K562 (cell line): Measurements from ENCODE around the gene CTSW. TPM values are rescaled to one million over a fixed set of nuclear protein-coding genes. Genes with fewer than 3 reads are reported as not detected.
A peak's percentile ranks its signal among the peaks of the same experiment; 100 is the strongest.

Experiments used
- ATF2 ChIP-seq: sonication (generic); formaldehyde crosslinking; IDR thresholded peaks from 2 replicates; pipeline ENCODE4 v1.8.1; 2022; ENCODE audit warnings: missing genetic modification reagents
- ATF6 ChIP-seq: sonication (generic); formaldehyde crosslinking; IDR thresholded peaks from 2 replicates; pipeline ENCODE4 v1.4.0; 2020; ENCODE audit warnings: mild to moderate bottlenecking, missing genetic modification reagents
- CREB5 ChIP-seq: fragments of 250-450 bp; sonication (Bioruptor Pico); IDR thresholded peaks from 2 replicates; pipeline ENCODE4 v1.5.0; 2020; ENCODE audit warnings: mild to moderate bottlenecking
- GATAD2B ChIP-seq: fragments of 450-650 bp; IDR thresholded peaks from 2 replicates; pipeline ENCODE4 v1.6.1; 2017; ENCODE audit warnings: mild to moderate bottlenecking, borderline replicate concordance
- ILF3 ChIP-seq: fragments of 450-650 bp; IDR thresholded peaks from 2 replicates; pipeline ENCODE4 v1.6.1; 2018; ENCODE audit warnings: antibody characterized with exemption, mild to moderate bottlenecking, moderate library complexity, borderline replicate concordance
- KAT8 ChIP-seq: fragments of 450-650 bp; IDR thresholded peaks from 2 replicates; pipeline ENCODE4 v1.6.1; 2016; ENCODE audit warnings: low read depth, mild to moderate bottlenecking
- KLF16 ChIP-seq: IDR thresholded peaks from 2 replicates; pipeline ENCODE4 v1.6.1; 2016; ENCODE audit warnings: antibody characterized with exemption
- SMAD1 ChIP-seq: fragments of 150-350 bp; IDR thresholded peaks from 2 replicates; pipeline ENCODE4 v1.6.1; 2014; ENCODE audit warnings: low read length, low read depth; ENCODE audit not compliant: partially characterized antibody
- SMARCB1 ChIP-seq: IDR thresholded peaks from 2 replicates; pipeline ENCODE4 v1.6.1; 2011; ENCODE audit warnings: improper control_type of control experiment, low read depth; ENCODE audit not compliant: insufficient read length
- SREBF1 ChIP-seq: fragments of 150-350 bp; IDR thresholded peaks from 2 replicates; pipeline ENCODE4 v1.6.1; 2014; ENCODE audit warnings: antibody characterized with exemption, low read depth, low read length, borderline replicate concordance
- USF2 ChIP-seq: sonication (generic); formaldehyde crosslinking; IDR thresholded peaks from 2 replicates; pipeline ENCODE4 v1.5.0; 2020; ENCODE audit warnings: missing genetic modification reagents
- ZBTB17 ChIP-seq: fragments of 450-650 bp; formaldehyde crosslinking; IDR thresholded peaks from 2 replicates; pipeline ENCODE4 v1.4.0; 2020; ENCODE audit warnings: mild to moderate bottlenecking
- ZNF232 ChIP-seq: sonication (generic); formaldehyde crosslinking; IDR thresholded peaks from 2 replicates; pipeline ENCODE4 v1.8.0; 2022; ENCODE audit warnings: mild to moderate bottlenecking, missing genetic modification reagents
- ZNF239 ChIP-seq: fragments of 250-450 bp; sonication (Bioruptor Pico); IDR thresholded peaks from 2 replicates; pipeline ENCODE4 v1.4.0; 2020; ENCODE audit warnings: mild to moderate bottlenecking
- ZNF398 ChIP-seq: fragments of 250-450 bp; sonication (Bioruptor Pico); IDR thresholded peaks from 2 replicates; pipeline ENCODE4 v1.8.0; 2021; ENCODE audit warnings: moderate library complexity, mild to moderate bottlenecking, inconsistent platforms
- ZSCAN29 ChIP-seq: fragments of 450-650 bp; IDR thresholded peaks from 2 replicates; pipeline ENCODE4 v1.6.1; 2017
- polyA plus RNA-seq, 8 experiments: library from polyadenylated mRNA; depleted of rRNA in 4 of 8; stranded (reverse) in 5 of 8; unstranded in 3 of 8; fragments of >200 nt; fragmentation: Nextera tagmentation in 2 of 8; fragmentation: Illumina TruSeq in 1 of 8; extraction: Ambion mirVana in 2 of 8; extraction: Trizol in 1 of 8; gene quantifications; 2 replicates each; pipeline versions ENCODE4 v1.2.1 to v1.2.3, GENCODE V29; 2011 to 2014; ENCODE audit warnings: inconsistent platforms in 1 of 8, missing spikeins in 1 of 8
- total RNA-seq, 7 experiments: library from RNA; depleted of rRNA in 6 of 7; stranded (reverse); fragments of >200 nt in 6 of 7; fragmentation: Illumina TruSeq in 2 of 7; extraction: Trizol in 2 of 7; gene quantifications; 2 replicates each; pipeline versions ENCODE4 v1.2.1 to v1.2.3, GENCODE V29; 2011 to 2021; ENCODE audit warnings: low replicate concordance in 1 of 7

Gene CTSW
- total and polyA plus RNA-seq, 9 of the 15 experiments (the other 6 are each of a cell fraction or from before 2014, with no cell fraction given): 0.04 TPM; not detected in 8

GRCh38 chr11:65899356-65900124 lies 19.9 kb downstream of the CTSW start (continued):
- no peak; the same call in 1 of the 2 replicates for TF ChIP-seq GATAD2B
- TF ChIP-seq CREB5: no peak
- TF ChIP-seq ATF6 (CRISPR knock-in tag): peak; percentile 93
- no peak for TF ChIP-seq SMAD1
- no peak for TF ChIP-seq KLF16
- TF ChIP-seq SREBF1: no peak
- no peak for TF ChIP-seq KAT8
- TF ChIP-seq ILF3: no peak
- no peak for TF ChIP-seq ZNF239 (CRISPR knock-in tag)
- TF ChIP-seq ZSCAN29: no peak
- TF ChIP-seq ATF2 (CRISPR knock-in tag): no peak; the same call in 1 of the 2 replicates
- TF ChIP-seq SMARCB1: no peak
- no peak for TF ChIP-seq ZNF398 (CRISPR knock-in tag)
- peak; percentile 47; the same call in 1 of the 2 replicates for TF ChIP-seq USF2 (CRISPR knock-in tag)
- no peak for TF ChIP-seq ZNF232 (CRISPR knock-in tag)
- no peak; the same call in 1 of the 2 replicates for TF ChIP-seq ZBTB17
